Measurements from ENCODE around the gene MARCHF11. TPM values are rescaled to one million over a fixed set of nuclear protein-coding genes. Genes with fewer than 3 reads are reported as not detected.

The MARCHF11 gene
- total and polyA plus RNA-seq, 2 of the 8 experiments (the other 6 are each of a cell fraction or from before 2014, with no cell fraction given), result 0.27 to 0.82 TPM

DNA sequence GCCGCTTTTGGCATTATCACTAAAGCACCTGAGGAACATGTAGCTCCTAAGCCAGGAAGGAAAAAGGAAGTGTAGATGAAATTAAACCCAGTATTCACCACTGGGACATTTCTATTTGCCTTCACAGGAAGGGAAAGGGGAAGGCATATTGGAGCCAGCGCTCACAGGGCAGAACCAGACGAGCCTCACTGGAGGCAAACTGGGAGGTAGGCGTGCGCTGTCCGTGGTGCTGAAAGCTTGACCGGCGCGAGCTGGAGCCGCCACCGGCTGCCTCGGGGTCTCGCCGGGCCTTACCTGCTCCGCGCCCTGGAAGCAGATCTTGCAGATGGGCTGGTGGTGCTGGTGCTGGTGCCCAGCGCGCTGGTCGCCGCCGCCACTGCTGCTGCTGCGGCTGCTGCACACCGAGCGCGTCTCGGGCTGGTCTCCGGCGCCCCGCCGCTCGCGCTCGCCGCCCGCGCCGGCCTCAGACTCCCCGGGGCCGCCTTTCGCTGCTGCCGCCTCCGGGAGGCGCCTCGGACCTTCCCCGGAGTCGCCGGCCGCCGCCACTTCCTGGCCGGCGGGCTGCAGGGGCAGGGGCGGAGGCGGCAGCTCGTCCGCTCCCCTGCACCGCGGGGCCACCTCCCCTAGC is 732 bp downstream of the MARCHF11 start (continued):
- TF ChIP-seq, protein P1, sequence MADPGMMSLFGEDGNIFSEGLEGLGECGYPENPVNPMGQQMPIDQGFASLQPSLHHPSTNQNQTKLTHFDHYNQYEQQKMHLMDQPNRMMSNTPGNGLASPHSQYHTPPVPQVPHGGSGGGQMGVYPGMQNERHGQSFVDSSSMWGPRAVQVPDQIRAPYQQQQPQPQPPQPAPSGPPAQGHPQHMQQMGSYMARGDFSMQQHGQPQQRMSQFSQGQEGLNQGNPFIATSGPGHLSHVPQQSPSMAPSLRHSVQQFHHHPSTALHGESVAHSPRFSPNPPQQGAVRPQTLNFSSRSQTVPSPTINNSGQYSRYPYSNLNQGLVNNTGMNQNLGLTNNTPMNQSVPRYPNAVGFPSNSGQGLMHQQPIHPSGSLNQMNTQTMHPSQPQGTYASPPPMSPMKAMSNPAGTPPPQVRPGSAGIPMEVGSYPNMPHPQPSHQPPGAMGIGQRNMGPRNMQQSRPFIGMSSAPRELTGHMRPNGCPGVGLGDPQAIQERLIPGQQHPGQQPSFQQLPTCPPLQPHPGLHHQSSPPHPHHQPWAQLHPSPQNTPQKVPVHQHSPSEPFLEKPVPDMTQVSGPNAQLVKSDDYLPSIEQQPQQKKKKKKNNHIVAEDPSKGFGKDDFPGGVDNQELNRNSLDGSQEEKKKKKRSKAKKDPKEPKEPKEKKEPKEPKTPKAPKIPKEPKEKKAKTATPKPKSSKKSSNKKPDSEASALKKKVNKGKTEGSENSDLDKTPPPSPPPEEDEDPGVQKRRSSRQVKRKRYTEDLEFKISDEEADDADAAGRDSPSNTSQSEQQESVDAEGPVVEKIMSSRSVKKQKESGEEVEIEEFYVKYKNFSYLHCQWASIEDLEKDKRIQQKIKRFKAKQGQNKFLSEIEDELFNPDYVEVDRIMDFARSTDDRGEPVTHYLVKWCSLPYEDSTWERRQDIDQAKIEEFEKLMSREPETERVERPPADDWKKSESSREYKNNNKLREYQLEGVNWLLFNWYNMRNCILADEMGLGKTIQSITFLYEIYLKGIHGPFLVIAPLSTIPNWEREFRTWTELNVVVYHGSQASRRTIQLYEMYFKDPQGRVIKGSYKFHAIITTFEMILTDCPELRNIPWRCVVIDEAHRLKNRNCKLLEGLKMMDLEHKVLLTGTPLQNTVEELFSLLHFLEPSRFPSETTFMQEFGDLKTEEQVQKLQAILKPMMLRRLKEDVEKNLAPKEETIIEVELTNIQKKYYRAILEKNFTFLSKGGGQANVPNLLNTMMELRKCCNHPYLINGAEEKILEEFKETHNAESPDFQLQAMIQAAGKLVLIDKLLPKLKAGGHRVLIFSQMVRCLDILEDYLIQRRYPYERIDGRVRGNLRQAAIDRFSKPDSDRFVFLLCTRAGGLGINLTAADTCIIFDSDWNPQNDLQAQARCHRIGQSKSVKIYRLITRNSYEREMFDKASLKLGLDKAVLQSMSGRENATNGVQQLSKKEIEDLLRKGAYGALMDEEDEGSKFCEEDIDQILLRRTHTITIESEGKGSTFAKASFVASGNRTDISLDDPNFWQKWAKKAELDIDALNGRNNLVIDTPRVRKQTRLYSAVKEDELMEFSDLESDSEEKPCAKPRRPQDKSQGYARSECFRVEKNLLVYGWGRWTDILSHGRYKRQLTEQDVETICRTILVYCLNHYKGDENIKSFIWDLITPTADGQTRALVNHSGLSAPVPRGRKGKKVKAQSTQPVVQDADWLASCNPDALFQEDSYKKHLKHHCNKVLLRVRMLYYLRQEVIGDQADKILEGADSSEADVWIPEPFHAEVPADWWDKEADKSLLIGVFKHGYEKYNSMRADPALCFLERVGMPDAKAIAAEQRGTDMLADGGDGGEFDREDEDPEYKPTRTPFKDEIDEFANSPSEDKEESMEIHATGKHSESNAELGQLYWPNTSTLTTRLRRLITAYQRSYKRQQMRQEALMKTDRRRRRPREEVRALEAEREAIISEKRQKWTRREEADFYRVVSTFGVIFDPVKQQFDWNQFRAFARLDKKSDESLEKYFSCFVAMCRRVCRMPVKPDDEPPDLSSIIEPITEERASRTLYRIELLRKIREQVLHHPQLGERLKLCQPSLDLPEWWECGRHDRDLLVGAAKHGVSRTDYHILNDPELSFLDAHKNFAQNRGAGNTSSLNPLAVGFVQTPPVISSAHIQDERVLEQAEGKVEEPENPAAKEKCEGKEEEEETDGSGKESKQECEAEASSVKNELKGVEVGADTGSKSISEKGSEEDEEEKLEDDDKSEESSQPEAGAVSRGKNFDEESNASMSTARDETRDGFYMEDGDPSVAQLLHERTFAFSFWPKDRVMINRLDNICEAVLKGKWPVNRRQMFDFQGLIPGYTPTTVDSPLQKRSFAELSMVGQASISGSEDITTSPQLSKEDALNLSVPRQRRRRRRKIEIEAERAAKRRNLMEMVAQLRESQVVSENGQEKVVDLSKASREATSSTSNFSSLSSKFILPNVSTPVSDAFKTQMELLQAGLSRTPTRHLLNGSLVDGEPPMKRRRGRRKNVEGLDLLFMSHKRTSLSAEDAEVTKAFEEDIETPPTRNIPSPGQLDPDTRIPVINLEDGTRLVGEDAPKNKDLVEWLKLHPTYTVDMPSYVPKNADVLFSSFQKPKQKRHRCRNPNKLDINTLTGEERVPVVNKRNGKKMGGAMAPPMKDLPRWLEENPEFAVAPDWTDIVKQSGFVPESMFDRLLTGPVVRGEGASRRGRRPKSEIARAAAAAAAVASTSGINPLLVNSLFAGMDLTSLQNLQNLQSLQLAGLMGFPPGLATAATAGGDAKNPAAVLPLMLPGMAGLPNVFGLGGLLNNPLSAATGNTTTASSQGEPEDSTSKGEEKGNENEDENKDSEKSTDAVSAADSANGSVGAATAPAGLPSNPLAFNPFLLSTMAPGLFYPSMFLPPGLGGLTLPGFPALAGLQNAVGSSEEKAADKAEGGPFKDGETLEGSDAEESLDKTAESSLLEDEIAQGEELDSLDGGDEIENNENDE (IDR thresholded peaks at IDR 0.05; ENCODE audit: insufficient replicate concordance, low read length), result peak; percentile 33
- TF ChIP-seq SIRT6 (IDR thresholded peaks at IDR 0.05; ENCODE audit: low read length) (no peak), TBP (IDR thresholded peaks at IDR 0.05; ENCODE audit: low read depth, low read length) (peak; percentile 72), ZNF274 (IDR thresholded peaks at IDR 0.05; ENCODE audit: borderline replicate concordance, extremely low read depth, low read length) (no peak), EP300 (IDR thresholded peaks at IDR 0.05; ENCODE audit: borderline replicate concordance in 1 of 2, low read depth in 2 of 2, low read length in 2 of 2) (0 out of 3 replicates have a peak, but pooled peaks of 1 of the 2 experiments have one; percentile 24), BACH1 (IDR thresholded peaks at IDR 0.05; ENCODE audit: low read length) (no peak)

Measured in H1 (cell line).